GM19351 (cell line): Measurements from ENCODE around the gene GRAMD4.
"Not testable (repeated sequence)": the region's sequence is repeated elsewhere in the genome, so short reads cannot be mapped to it uniquely, and the experiment has no call there.

Experiments
- ATAC-seq: cut with Tn5 transposase; IDR thresholded peaks from one replicate; pipeline ENCODE4 v1.9.1; 2021; ENCODE audit warnings: mild to moderate bottlenecking, moderate library complexity; ENCODE audit not compliant: unreplicated experiment

The GRAMD4 gene

DNA sequence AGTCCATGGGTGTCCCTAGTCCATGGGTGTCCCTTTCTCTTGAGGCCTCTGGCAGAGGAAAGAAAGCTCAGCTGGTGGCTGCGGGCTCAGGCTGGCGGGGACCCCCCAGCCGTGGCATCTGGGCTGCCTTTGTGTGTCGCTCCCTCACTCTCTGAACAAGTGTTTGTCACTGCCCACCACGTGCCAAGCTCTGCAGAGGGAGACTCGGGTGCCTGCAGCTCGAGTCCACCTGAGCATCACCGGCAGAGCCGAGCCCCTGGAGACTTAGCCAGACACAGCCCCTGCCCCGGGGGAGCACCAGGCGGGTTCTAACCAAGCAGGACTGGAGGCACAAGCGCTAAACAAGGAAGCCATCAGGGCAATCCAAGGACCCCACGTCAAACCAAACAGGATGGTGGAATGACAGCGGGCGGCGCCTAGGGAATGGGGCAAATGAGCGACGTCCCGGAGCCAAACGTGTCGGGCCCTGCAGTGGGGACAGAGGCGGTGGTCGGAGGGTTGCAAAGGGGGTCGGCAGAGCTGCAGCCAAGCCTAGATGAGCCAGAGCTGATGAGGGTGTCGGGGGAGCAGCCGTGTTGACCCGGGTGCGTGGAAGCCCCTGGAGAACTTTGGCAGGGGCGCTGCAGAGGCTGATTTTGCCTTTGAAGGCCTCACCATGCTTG lies 2.1 kb upstream of the GRAMD4 start:
- ATAC-seq = no peak

DNA sequence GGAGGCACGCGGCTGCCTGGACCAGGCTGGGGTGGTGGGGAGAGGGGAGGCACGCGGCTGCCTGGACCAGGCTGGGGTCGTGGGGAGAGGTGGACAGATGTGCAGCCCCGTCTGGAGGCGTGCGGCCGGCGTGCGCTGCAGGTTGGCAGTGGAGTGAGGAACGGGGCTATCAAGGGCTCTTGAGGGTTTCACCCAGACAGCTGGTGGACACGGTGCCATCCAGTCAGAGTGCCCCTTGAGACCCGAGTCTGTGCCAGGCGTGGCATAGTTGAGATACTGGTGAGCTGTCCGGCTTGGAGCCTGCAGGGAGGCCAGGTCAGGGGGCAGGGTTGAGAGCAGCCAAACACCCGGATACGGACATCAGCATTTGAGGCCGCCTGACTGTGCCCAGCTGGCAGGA lies 1.5 kb upstream of the GRAMD4 start:
- no peak for ATAC-seq

DNA sequence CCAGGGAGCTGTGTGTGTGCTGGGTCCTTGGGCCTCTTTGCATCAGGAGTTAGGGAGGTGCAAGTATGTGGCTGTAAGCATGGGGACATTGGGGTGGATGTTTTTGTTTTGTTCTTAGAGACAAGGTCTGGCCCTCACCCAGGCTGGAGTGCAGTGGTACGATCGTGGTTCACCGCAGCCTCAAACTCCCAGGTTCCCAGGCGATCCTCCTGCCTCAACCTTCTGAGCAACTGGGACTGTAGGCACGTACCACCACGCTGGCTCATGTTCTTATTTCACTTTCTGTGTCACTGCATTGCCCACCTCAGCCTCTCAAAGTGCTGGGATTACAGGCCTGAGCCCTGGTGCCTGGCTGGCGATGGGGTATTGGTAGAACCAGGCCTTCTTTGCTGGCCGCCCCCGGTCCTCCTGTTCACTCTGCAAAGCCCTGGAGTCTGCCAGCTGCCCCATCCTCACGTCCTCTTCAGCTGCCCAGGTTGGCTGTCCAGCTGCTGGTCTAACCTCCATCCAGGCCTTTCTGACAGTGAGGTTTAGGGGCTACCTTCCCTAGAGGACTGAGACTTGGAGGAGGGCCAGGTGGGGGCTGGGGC lies 851 bp upstream of the GRAMD4 start:
- ATAC-seq = no peak

DNA sequence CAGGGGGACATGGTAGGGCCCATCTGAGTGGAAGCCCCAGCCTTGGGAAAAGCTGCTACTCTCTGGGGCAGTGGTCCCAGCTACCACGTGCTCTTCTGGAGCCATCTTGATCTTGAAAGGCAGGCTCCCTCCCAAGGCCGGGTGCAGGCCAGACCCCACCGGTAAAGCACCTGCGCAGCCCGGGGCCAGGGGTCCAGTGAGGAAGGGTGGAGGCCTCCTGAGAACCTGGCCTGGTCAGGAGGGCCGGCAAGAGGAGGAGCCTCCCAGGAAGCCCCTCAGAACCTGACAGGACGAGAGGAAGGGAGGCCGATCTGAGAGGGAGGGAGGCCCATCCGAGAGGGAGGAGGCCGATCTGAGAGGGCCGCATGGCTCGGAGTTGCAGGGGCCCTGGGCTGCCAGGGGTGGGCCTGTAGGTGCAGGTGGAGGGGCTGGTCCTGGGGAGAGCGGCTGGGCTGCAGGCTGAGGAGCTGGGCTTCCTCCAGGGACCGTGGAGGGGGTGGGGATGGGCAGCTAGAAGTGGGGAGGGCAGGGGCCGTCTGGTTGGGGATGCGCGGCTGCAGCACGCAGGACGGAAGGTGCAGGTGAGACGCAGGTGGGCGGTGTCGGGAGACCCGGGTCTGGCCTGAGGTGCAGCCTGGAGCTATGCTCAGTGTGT lies 529 bp downstream of the GRAMD4 start:
- no peak for ATAC-seq

DNA sequence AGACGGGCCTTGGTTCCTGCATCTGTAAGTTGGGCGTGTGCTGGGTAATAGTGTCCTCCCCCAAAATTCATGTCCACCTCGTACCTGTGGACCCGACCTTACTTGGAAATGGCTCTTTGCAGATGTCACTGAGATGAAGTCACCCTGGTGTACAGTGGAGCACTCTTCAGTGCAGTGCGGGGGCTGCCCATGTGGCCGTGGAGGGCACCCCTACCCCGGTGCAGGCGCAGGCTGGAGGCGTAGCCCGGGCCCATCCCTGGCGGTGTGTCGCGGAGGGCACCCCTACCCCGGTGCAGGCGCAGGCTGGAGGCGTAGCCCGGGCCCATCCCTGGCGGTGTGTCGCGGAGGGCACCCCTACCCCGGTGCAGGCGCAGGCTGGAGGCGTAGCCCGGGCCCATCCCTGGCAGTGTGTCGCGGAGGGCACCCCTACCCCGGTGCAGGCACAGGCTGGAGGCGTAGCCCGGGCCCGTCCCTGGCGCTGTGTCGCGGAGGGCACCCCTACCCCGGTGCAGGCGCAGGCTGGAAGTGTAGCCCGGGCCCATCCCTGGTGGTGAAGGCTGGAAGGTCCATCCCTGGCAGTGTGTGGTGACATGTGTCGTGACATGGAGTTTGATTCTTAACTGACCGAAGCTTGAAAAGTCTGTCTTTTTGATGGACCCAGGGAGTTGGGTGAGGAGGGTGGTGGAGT lies 1.2 kb downstream of the GRAMD4 start:
- not testable (repeated sequence) for ATAC-seq

DNA sequence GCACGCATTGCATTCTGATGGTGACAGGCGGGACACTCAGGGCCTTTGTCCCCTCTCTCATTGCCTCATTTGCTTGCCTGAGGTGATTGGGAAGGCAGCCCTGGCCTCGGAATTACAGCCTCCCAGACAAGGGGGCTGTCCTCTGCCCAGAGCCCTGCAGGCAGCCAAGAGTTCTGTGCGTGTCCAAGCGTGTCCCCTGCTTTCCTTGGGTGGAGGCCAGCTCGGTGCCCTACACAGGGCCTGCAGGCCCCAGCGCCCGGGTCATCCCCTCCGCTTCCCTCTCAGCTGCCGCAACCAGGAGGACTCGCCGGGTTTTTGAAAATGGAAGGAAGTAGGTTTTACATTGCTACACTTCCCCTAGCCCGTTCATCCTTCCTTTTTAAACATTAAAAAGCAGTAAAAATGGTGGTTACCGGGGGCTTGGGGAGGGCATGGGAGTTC lies 1.9 kb downstream of the GRAMD4 start:
- no peak for ATAC-seq

DNA sequence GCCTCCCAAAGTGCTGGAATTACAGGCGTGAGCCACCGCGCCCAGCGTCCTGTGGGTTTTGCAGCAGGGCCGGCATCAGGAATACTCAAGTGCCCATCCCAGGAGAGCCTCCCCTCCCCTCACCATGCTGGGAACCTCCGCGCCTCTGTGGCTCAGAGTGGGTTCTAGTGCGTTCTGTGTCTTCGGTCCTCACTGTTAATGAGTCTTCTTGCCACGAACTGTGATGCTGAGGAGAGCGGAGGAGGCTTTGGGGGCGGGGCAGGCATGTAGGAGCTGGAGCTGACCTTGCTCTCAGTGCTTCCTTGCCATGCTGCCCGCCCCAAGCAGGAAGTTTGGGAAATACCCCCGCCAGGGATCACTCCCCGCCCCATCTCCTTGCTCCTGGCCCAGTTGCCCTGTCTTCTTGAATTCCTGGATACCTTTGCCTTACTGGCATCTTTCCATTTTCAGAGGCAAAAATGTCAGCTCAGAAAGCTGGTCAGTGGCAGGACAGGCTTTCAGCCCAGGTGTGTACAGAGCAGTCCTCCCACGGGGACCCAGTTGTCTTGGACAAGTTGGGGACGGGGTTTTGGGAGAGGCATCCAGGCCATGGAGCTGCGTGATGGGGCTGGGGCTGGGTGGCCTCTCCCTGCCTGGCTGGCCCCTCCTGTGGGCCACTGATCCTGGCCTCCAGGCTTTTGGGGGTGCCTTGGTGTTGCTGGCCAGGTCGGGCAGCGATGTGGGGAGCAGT lies 5.1 kb downstream of the GRAMD4 start:
- ATAC-seq = no peak

DNA sequence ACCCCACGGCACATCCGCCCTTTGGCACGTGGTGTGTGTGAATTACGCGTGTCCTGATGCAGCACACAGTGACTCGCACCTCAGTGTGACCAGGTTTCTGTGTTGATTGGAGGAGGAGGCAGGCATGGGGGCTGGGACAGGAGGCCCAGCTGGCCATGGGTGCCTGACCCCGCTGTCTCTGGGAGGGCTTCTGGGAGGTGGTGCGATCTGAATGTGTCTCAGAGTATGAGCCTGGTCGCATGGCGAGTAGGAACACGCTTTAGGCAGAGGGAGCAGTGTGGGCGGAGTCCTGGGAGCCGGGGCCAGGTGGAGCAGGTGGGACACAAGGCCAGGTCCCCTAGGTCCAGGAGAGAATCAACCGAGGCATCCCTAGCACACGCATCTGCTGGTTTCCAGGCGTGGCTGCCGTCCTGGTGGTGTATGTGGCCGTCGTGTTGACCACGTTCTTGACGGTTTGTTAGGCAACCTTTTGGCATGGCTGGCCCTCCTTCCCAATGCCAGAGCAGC lies 5.7 kb downstream of the GRAMD4 start:
- ATAC-seq = no peak

DNA sequence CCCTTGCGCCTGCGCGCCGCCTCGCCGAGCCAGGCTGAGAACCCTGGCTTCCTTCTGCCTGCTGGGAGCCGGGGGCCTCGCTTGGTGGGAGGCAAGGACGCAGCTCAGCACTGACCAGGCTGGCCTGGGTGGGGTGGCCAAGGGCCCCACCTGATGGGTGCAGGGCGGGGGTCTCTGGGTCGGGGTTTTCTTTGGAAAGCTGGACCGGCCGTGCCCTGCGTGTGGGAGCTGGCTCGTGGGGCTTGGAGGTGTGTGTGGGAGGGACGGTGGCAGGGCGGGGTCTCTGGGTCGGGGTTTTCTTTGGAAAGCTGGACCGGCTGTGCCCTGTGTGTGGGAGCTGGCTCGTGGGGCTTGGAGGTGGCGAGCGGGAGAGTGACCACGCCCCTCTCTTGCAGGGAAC lies 6.2 kb downstream of the GRAMD4 start:
- no peak for ATAC-seq

DNA sequence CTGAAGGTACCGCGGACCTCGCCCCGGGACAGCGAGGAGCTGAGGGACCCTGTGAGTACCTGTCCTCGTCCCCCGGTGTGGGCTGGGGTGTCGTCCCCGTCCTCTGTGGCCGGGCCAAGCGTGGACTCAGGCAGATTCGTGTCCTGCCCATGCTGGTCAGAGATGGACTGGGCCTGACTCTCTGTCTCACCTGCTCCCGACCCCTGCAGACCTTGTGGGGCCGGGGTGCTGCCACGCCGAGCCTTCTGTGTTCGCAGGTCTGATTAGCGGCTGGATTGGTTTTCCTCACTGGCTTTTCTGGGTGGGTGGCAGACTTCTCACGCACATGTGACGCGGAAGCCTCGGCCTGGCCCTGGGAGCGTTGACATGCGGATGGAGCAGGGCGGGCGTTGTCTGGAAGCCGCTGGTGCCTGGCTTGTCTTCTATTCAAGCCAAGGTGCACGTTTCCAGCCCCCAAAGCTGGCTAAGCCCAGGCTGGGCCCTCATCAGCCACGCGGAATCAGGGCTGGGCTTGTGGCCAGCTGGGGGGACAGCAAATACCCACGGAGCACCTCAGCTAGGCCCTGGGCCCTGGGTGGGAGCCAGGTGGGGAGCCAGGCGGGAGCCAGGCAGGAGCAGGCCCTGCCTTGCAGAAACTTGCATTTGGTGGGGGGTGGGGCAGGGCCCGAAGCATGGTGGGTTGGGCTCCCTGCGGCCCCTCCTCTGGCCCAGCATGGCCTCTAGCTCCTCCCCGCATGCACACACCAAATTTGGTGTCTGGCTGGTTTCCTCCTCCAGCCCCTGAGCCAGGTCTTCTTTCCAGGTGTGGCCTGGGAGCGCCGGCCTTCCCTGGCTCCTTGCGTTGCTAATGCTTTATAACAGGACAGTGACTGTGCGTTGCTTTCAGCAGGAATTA lies 7.0 kb downstream of the GRAMD4 start:
- no peak for ATAC-seq

DNA sequence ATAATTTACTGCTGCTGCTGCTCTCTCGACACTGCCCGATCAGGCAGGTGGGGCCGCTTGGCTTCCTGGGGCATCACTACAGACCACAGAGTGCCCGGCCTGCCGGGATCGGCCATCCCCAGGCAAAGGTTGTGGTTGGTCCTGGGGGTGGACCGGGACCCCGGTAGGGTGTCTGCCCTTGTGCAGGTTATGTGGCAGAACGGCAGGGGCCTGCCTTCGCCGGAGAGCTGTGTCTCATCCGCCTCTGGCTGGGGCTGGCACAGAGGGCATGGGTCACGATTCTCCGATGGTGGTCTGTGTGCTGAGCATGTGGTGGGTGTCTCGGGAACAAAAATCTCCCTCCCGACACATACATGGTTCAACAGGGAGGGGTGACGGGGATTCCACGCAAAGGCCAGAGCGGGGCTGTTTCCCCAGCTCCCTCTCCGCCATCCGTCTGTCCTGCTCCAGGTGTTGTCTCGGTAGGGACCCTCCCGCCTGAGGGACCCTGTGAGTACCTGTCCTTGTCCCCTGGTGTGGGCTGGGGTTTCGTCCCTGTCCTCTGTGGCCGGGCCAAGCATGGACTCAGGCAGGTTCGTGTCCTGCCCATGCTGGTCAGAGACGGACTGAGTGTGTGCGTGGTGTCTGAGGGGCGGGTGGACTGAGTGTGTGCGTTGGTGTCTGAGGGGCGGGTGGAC lies 7.8 kb downstream of the GRAMD4 start:
- no peak for ATAC-seq

DNA sequence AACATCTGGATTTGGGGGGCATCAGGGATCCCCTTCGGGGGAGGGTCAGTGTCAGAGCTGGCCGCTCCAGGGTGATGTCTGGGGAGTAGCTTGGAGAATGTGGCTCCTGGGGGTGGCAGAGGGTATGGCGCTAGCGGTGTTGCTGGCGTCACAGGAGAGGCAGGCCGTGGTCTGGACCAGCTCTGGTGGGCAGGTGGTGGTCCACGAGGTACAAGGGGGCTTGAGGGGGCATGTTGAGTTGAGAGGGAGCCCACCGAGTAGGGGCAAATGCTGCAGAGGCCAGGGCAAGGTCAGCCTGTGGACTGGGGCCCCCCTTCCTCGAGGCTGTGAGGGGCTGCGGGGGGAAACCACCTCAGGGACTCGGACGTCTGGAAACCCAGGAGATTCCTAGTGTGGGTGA lies 8.6 kb downstream of the GRAMD4 start:
- no peak for ATAC-seq

DNA sequence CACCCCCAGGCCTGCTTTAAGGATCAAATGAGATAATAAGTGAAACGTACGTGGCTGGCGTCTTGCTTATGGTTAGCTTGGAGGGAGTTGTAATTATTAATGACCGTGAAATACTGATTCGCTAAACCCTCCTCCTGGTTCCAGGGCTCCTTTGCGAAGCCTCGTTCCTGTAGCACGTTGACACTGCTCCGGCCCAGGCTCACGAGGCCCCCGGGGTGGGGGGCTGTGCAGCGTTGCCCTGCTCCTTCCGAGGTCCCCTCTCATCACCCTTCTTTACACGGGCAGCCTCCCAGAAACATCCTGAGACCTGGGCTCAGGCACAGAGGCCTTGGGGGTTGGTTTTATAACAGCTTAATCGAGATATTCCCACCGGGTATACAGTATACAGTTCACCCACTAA lies 9.1 kb downstream of the GRAMD4 start:
- no peak for ATAC-seq

DNA sequence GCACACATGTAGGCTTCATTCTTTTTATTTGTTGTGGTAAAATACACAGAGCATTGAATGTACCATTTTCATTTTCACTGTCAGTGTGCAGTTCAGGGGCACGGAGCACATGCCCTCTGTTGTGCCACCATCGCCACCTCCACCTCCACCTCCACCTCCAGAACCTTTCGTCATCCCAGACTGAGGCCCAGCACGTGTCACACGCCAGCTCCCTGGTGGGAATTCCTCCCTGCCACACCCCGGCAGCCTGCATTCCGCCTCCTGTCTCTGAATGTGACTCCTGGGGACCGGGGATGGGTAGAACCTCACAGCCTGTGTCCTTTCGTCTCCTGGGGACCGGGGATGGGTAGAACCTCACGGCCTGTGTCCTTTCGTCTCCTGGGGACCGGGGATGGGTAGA lies 10.9 kb downstream of the GRAMD4 start:
- no peak for ATAC-seq

DNA sequence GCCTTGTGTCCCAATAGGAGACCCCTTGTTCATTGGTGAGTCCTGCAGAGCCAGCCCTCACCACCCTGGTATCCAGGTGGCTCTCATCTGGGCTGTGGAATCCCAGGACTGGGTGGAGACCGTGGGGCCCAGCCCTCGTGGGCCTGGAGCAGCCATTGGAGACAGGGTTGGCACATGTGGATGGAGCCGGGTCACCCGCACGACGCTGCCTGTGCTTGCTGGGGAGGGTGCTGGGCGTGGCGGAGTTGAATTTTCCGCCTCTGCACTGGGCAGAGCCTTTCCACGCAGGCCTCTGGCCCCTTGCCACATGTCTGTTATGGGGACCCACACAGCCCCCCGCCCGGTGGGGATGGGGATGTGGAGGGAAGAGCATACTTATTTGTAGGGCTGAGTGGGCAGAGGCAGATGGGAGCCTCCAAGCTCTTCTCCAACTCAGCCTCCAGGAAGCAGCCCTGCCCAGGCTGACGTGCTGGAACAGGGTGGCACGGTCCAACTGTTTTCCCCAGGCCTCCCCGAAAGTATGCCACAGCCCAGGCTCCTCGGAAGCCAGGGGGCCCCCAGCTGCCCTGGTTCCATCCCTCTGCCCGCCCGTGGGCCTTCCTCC lies 12.6 kb downstream of the GRAMD4 start:
- ATAC-seq = no peak

DNA sequence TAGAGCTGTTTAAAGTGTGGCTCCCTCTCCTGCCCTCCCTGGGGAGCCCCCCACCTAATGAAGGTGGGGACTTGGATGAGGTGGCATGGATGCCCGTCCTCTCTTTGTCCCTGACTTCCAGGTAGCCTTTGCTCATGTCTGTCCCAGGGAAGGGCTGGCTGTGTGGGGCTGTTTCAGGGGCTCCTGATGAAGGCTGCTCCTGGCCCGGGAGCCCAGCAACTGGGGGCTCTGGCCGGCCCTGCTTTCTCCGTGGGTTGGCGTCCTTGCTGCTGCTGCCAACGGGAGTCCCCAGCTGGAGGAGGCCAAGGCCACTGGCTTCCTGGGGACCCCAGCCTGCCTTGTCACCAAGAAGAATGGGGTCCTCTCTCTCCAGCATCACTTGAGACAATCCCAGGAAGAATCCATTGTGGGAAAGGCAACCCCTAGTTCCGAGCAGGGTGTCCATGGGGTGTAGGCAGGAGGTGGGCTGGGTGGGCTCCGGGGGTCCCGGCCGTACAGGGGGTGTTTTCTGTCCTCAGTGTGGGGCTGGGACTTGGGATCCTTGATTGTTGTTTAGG lies 13.2 kb downstream of the GRAMD4 start:
- no peak for ATAC-seq

DNA sequence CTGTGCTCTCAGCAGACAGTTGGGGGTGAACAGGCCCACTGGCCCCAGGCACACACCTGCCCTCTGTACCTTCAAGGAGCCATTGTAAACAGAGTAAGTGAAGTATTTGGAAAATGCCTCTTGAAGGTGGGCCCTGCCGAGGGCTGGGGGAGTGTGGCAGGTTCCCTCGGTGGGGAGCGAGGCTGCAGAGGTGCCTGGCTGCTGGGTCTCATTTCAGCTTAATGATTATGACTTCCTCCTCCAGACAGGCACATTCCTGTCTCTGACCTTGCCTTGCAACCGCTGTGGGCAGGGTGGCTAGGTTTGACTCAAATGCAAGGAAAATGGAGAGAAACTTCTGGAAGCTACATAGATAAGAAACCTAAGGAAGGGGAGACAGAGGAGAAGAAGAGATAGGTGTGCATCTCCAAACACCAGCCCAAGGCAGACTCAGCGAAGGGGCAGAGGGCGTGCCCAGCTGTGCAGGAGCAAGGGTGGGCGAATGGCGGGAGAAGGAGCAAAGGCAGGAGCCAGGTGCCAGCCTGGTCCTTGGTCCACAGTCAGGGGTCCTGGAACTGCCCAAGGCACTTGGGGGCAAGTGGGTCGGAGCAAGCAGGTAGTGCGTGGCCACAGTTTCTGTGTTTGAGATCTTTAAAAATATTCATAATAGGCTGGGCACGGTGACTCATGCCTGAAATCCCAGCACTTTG lies 14.0 kb downstream of the GRAMD4 start:
- no peak for ATAC-seq
